IMR-90 (cell line): ENCODE measurements around the gene RAB11A. TPM values are rescaled to one million over a fixed set of nuclear protein-coding genes. Genes with fewer than 3 reads are reported as not detected.

ENCODE experiments used
- ATAC-seq: fragments of 200-7000 bp; cut with Tn5 transposase; 2 replicates; pipeline ENCODE4 v1.9.1; 2020; ENCODE audit warnings: low read depth, mild to moderate bottlenecking, moderate library complexity
- BruUV-seq: library from RNA; stranded (reverse); fragments of 400-500 nt; replicated peaks from 2 replicates; lab custom pipeline; 2021; lab: Mats Ljungman, UMichigan
- CTCF ChIA-PET: fragments of 300-600 bp; formaldehyde crosslinking; extraction: SDS; loops from one replicate; lab custom pipeline; 2021; ENCODE audit warnings: antibody characterized with exemption; lab: Yijun Ruan, JAX
- POLR2A ChIA-PET: fragments of 300-600 bp; sonication (Branson Sonifier 250); formaldehyde crosslinking; loops from one replicate; lab custom pipeline; 2022; ENCODE audit warnings: antibody characterized with exemption; ENCODE audit not compliant: unreplicated experiment; lab: Charles Lee
- DNase-seq: peaks from one replicate; pipeline ENCODE4 v3.0.0; 2013
- H2AFZ ChIP-seq: replicated peaks from 2 replicates; pipeline ENCODE3; 2013; ENCODE audit warnings: low read length, mild to moderate bottlenecking; ENCODE audit not compliant: poor library complexity
- H2AK5ac ChIP-seq: 2 replicates; pipeline ENCODE4 v1.6.1; 2013; ENCODE audit warnings: low read depth, low read length, inconsistent platforms
- H2AK9ac ChIP-seq: replicated peaks from 2 replicates; pipeline ENCODE3; 2013; ENCODE audit warnings: mild to moderate bottlenecking, low read depth, low read length, moderate library complexity; ENCODE audit not compliant: poor library complexity
- H2BK120ac ChIP-seq: 2 replicates; pipeline ENCODE4 v1.6.1; 2013; ENCODE audit warnings: low read depth, low read length, inconsistent platforms
- H2BK15ac ChIP-seq: 3 replicates; pipeline ENCODE4 v1.6.1; 2013; ENCODE audit warnings: low read depth, low read length, inconsistent platforms
- H2BK20ac ChIP-seq: 2 replicates; pipeline ENCODE4 v1.6.1; 2013; ENCODE audit warnings: low read depth, mild to moderate bottlenecking, inconsistent platforms, low read length, moderate library complexity
- H2BK5ac ChIP-seq: 2 replicates; pipeline ENCODE4 v1.6.1; 2013; ENCODE audit warnings: mild to moderate bottlenecking, low read depth, low read length, inconsistent platforms; ENCODE audit not compliant: poor library complexity, severe bottlenecking
- H3K14ac ChIP-seq: replicated peaks from 2 replicates; pipeline ENCODE4 v1.6.1; 2013; ENCODE audit warnings: low read depth, low read length, inconsistent platforms
- H3K18ac ChIP-seq: 2 replicates; pipeline ENCODE4 v1.6.1; 2013; ENCODE audit warnings: low read depth, low read length, control low read depth
- H3K23ac ChIP-seq: 2 replicates; pipeline ENCODE4 v1.6.1; 2013; ENCODE audit warnings: low read depth, low read length, inconsistent platforms
- H3K27ac ChIP-seq: 2 replicates; pipeline ENCODE4 v1.5.1; 2013; ENCODE audit warnings: mild to moderate bottlenecking, control low read depth, low read length; ENCODE audit not compliant: insufficient read depth
- H3K27me3 ChIP-seq: 2 replicates; pipeline ENCODE4 v1.6.1; 2013; ENCODE audit warnings: low read length; ENCODE audit not compliant: control insufficient read depth, insufficient read depth
- H3K36me3 ChIP-seq: 2 replicates; pipeline ENCODE4 v1.6.1; 2013; ENCODE audit warnings: low read length, mixed read lengths; ENCODE audit not compliant: control insufficient read depth, insufficient read depth
- H3K4ac ChIP-seq: 2 replicates; pipeline ENCODE4 v1.6.1; 2013; ENCODE audit warnings: low read depth, low read length, inconsistent platforms
- H3K4me1 ChIP-seq: 2 replicates; pipeline ENCODE4 v1.6.1; 2013; ENCODE audit warnings: low read length, mixed read lengths; ENCODE audit not compliant: control insufficient read depth, insufficient read depth
- H3K4me2 ChIP-seq: 2 replicates; pipeline ENCODE4 v1.6.1; 2013; ENCODE audit warnings: low read depth, mild to moderate bottlenecking, control low read depth, low read length, moderate library complexity
- H3K4me3 ChIP-seq: 2 replicates; pipeline ENCODE4 v1.5.1; 2013; ENCODE audit warnings: low read depth, mild to moderate bottlenecking, control low read depth, low read length, moderate library complexity; ENCODE audit not compliant: insufficient read depth
- H3K56ac ChIP-seq: 2 replicates; pipeline ENCODE4 v1.6.1; 2013; ENCODE audit warnings: low read length, inconsistent platforms; ENCODE audit not compliant: insufficient read depth; ENCODE audit errors: extremely low read depth
- H3K79me1 ChIP-seq, 2 experiments: 2 replicates each; pipeline ENCODE4 v1.6.1; 2013; ENCODE audit warnings: low read length in 2 of 2, inconsistent platforms in 1 of 2, low read depth in 1 of 2
- H3K9ac ChIP-seq: 2 replicates; pipeline ENCODE4 v1.6.1; 2013; ENCODE audit warnings: low read depth, low read length, control low read depth
- H3K9me1 ChIP-seq: 2 replicates; pipeline ENCODE4 v1.6.1; 2013; ENCODE audit warnings: low read length, inconsistent platforms; ENCODE audit not compliant: insufficient read depth
- H3K9me3 ChIP-seq: 2 replicates; pipeline ENCODE4 v1.6.1; 2013; ENCODE audit warnings: low read length; ENCODE audit not compliant: control insufficient read depth, insufficient read depth
- H4K20me1 ChIP-seq: 2 replicates; pipeline ENCODE4 v1.6.1; 2013; ENCODE audit warnings: low read length, inconsistent platforms; ENCODE audit not compliant: insufficient read depth
- H4K5ac ChIP-seq: 2 replicates; pipeline ENCODE4 v1.6.1; 2013; ENCODE audit warnings: mild to moderate bottlenecking, low read depth, low read length, control low read depth
- H4K8ac ChIP-seq, 2 experiments: 2 replicates each; pipeline ENCODE4 v1.6.1; 2013; ENCODE audit warnings: low read depth in 2 of 2, low read length in 2 of 2, control low read depth in 1 of 2, inconsistent platforms in 1 of 2
- H4K91ac ChIP-seq: 2 replicates; pipeline ENCODE4 v1.6.1; 2013; ENCODE audit warnings: low read depth, low read length, inconsistent platforms; ENCODE audit not compliant: insufficient read depth
- CEBPB ChIP-seq: IDR thresholded peaks from 2 replicates; pipeline ENCODE4 v1.6.1; 2012; ENCODE audit warnings: low read depth, low read length, improper control_type of control experiment
- RAD21 ChIP-seq: IDR thresholded peaks from 2 replicates; pipeline ENCODE4 v1.6.1; 2012; ENCODE audit warnings: low read length, improper control_type of control experiment
- RCOR1 ChIP-seq: IDR thresholded peaks from 2 replicates; pipeline ENCODE4 v1.6.1; 2012; ENCODE audit warnings: mild to moderate bottlenecking, low read length, improper control_type of control experiment; ENCODE audit not compliant: insufficient replicate concordance
- WGBS, 2 experiments: methylation state at CpG; one replicate each; pipeline versions ENCODE4 v1.1.5 to v1.1.7; 2013; ENCODE audit warnings: missing lambda C conversion rate in 2 of 2; ENCODE audit not compliant: insufficient read length in 1 of 2; ENCODE audit errors: extremely low coverage in 2 of 2; 5-methylcytosine and 5-hydroxymethylcytosine counted together
- dilution Hi-C: fragments of 300-500 bp; cut with HindIII; formaldehyde crosslinking; loops from one replicate; pipeline ENCODE4 v1.14.3; 2018; ENCODE audit warnings: low sequenced_read_pairs; ENCODE audit not compliant: unreplicated experiment
- in situ Hi-C: fragments of 300-500 bp; cut with MboI; formaldehyde crosslinking; loops from 3 replicates; pipeline ENCODE4 v1.14.3; 2019; ENCODE audit warnings: low sequenced_read_pairs, inconsistent platforms, mixed read lengths
- intact Hi-C: fragments of 100-400 bp; cut with micrococcal nuclease; formaldehyde crosslinking; loops from 2 replicates; pipeline ENCODE4 v1.10.0; 2022
- polyA plus RNA-seq, 3 experiments: library from polyadenylated mRNA; depleted of rRNA; stranded (reverse); fragments of >200 nt; gene quantifications; 2 replicates each; pipeline ENCODE4 v1.2.3, GENCODE V29; 2012; ENCODE audit warnings: low replicate concordance in 1 of 3
- total RNA-seq: library from RNA; depleted of rRNA; stranded (reverse); fragments of >200 nt; gene quantifications from 2 replicates; pipeline ENCODE4 v1.2.3, GENCODE V29; 2012
- TF ChIP-seq, protein P1 (sequence below): conservative IDR thresholded peaks from 2 replicates; pipeline ENCODE4 v1.5.1; 2012; ENCODE audit warnings: mild to moderate bottlenecking, low read depth, low read length, improper control_type of control experiment

RAB11A gene
- total and polyA plus RNA-seq, 2 of the 4 experiments (the other 2 are of a cell fraction) = 341 to 462 TPM

DNA sequence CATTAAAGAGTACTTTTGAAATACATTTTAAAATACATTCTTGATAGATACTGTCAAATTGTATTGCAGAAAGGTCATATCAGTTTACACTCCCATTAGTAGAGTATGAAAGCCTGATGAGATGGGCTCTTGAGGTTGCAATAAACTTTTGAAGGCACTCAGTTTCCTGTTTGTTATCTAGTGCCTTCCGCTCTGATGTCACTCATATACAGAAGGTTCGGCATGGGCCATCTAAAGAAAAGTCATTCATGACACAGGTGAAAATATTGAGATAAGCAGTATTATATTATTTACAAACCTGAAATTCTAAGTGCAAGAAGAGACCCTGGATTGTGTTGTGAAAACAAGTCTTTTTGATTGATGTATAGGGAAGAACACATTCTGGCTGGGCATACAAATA lies 40.7 kb upstream of the RAB11A start:
- ChIA-PET CTCF (interaction anchor here (1.2 kb wide), 1 partner anchor 14 kb away, joined by 7 read pairs; no protein-coding TSS in a partner anchor), POLR2A (no interaction called here)
- Histone ChIP-seq H3K56ac (no peak overlapping the region), H2BK15ac (no peak overlapping the region), H3K27me3 (no peaks in the 10 kb centered on the region), H3K23ac (no peak overlapping the region), H4K8ac (no peak overlapping the region), H4K5ac (no peak overlapping the region), H2BK20ac (no peak overlapping the region), H3K27ac (no peak overlapping the region), H3K4me3 (no peak overlapping the region), H3K4me1 (peaks cover 1% of the 10 kb centered on the region; the same call in 1 of the 2 replicates), H3K14ac (no peak overlapping the region), H3K4me2 (no peak overlapping the region), H4K91ac (no peak overlapping the region), H2BK120ac (no peak overlapping the region), H4K20me1 (no peaks in the 10 kb centered on the region), H3K9ac (no peak overlapping the region), H2AFZ (no peak overlapping the region), H3K18ac (no peak overlapping the region), H3K9me3 (no peaks in the 10 kb centered on the region), H3K79me1 (no peaks in the 10 kb centered on the region), H3K4ac (no peak overlapping the region), H2BK5ac (no peak overlapping the region), H3K36me3 (no peaks in the 10 kb centered on the region), H2AK5ac (no peak overlapping the region), H2AK9ac (no peak overlapping the region), H3K9me1 (no peaks in the 10 kb centered on the region)
- intact Hi-C loops = no loop called here
- ATAC-seq = no peak
- no peak for DNase-seq
- in situ Hi-C loops = no loop called here
- WGBS, 2 experiments = no CpG with 5 or more reads among the region's 2 CpGs
- TF ChIP-seq, protein P1, sequence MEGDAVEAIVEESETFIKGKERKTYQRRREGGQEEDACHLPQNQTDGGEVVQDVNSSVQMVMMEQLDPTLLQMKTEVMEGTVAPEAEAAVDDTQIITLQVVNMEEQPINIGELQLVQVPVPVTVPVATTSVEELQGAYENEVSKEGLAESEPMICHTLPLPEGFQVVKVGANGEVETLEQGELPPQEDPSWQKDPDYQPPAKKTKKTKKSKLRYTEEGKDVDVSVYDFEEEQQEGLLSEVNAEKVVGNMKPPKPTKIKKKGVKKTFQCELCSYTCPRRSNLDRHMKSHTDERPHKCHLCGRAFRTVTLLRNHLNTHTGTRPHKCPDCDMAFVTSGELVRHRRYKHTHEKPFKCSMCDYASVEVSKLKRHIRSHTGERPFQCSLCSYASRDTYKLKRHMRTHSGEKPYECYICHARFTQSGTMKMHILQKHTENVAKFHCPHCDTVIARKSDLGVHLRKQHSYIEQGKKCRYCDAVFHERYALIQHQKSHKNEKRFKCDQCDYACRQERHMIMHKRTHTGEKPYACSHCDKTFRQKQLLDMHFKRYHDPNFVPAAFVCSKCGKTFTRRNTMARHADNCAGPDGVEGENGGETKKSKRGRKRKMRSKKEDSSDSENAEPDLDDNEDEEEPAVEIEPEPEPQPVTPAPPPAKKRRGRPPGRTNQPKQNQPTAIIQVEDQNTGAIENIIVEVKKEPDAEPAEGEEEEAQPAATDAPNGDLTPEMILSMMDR = no peak
- no peak for TF ChIP-seq RAD21
- no peak for TF ChIP-seq RCOR1
- no peak for TF ChIP-seq CEBPB
- dilution Hi-C loops = no loop called here
- no TSS peak for BruUV-seq
